Measurements from ENCODE around the gene NXPE3. TPM values are rescaled to one million over a fixed set of nuclear protein-coding genes. Genes with fewer than 3 reads are reported as not detected.

NXPE3 gene
- polyA plus RNA-seq, 3 donors: 1.7 to 6.0 (median 4.8) TPM

DNA sequence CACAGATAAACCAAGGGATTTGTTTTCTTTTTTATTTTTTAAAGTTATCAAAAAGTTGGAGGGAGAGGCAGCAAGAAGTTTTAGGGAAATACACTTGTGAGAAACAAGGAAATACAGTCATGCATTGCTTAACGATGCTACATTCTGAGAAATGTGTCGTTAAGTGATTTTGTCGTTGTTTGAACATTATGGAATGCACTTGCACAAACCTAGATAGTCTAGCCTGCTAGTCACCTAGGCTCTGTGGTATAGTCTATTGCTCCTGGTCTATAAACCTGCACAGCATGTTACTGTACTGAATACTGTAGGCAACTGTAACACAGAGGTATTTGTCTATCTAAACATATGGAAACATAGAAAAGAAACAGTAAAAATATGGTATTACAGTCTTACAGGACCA, 68.3 kb downstream of the NXPE3 start:
- H3K27ac ChIP-seq (ENCODE audit: low read depth, low read length): no peak overlapping the region
- 44 to 58% (median 47%) methylated on average over 3 of the region's 3 CpGs for WGBS, 3 donors

DNA sequence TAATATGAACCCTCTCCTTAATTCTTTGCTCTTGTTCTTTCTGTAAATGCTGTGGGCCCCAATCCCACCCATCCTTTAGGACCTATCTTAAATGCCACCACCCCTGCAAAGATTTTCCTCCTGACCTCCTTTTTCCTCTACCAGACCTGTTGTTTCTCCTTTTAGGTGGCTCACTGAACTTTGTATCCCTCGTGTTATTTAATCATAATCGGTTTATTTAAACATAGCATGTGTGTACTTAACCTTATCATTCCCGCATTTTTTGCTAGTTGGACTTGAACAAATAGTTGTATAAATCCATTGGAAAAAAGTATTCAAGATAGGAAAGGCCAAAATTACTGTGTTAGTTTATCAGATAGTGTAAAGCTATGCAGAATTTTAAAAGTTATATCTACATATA, 69.3 kb downstream of the NXPE3 start:
- H3K27ac ChIP-seq (ENCODE audit: low read depth, low read length): no peak overlapping the region
- WGBS, 3 donors: 25 to 72% (median 67%) methylated on average over 3 of the region's 3 CpGs

DNA sequence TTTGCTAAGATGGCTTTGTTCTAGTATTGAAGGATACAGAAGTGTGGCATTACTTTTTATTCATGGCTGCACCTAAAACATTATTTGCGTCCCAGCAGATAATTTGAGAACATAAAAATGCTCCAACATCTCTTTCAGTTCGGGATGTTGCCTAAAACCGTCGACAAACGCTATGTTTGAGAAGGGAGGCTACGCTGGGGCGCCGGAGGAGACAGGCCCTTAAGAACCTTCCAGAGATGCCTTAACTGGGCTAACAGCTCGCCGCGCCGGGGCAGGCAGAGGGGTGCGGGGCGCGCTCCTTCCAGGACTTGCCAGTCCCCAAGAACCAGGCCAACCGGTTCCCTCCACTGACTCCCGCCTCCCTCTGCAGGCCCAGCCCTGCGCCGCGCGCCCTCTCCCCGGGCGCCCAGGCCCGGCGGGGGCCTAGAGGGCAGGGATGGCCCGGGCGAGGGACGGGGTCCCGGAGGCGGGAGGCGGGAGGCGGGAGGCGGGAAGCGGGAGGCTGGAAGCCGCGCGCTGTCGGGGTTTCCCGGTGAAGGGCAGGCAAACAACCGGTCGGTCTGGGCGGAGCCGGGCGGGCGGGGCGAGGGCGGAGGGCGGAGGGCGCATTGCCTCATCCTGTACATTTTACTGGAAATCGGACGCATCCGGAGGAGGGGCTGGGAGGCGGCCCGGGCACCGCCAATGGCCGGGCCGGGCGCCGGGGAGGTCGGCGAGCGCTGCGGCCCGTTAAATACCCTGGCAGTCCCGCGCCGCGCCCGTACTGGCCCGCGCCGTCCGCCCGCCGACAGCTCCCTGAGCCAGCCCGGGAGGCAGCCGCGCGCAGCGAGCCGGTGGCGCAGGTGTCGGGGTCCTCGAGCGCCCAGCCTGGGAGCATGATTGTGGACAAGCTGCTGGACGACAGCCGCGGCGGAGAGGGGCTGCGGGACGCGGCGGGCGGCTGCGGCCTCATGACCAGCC, 70.0 kb downstream of the NXPE3 start, which contains the start of gene NFKBIZ:
Gene NFKBIZ, plus strand, starts transcription at position 761 of the 960 bp plus-strand sequence. Its CDS starts 115 bp downstream, at position 876.
- peak within 1 kb of the TSS; percentile 100 for H3K27ac ChIP-seq (ENCODE audit: low read depth, low read length)

DNA sequence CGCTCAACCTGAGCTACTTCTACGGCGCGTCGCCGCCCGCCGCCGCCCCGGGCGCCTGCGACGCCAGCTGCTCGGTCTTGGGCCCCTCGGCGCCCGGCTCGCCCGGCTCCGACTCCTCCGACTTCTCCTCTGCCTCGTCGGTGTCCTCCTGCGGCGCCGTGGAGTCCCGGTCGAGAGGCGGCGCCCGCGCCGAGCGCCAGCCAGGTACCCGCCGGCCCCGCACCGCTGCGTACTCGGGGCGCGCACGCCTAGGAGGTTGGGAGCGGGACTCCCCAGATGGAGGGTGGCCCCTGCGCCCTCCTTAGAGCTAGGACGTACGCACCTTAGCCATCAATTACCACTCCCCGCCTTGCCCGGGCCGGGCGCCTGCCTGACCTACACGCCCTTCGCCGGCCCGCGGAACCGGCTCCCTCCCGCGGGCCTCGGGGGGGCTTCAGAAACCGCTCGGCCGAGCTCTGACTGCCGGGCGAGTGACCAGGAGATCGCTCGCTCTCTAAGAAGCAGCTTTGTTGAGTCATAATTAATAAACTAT, 70.8 kb downstream of the NXPE3 start:
- peak overlapping the region; percentile 100 for H3K27ac ChIP-seq (ENCODE audit: low read depth, low read length)
- whole genome bisulfite sequencing, 3 donors: 0 to 1% (median 0%) methylated on average over 57 to 67 of the region's 67 CpGs

More for the DNA sequence above, 70.0 kb downstream of the NXPE3 start, which contains the start of gene NFKBIZ:
- 1 to 2% (median 1%) methylated on average over 41 to 95 of the region's 95 CpGs for WGBS, 3 donors

DNA sequence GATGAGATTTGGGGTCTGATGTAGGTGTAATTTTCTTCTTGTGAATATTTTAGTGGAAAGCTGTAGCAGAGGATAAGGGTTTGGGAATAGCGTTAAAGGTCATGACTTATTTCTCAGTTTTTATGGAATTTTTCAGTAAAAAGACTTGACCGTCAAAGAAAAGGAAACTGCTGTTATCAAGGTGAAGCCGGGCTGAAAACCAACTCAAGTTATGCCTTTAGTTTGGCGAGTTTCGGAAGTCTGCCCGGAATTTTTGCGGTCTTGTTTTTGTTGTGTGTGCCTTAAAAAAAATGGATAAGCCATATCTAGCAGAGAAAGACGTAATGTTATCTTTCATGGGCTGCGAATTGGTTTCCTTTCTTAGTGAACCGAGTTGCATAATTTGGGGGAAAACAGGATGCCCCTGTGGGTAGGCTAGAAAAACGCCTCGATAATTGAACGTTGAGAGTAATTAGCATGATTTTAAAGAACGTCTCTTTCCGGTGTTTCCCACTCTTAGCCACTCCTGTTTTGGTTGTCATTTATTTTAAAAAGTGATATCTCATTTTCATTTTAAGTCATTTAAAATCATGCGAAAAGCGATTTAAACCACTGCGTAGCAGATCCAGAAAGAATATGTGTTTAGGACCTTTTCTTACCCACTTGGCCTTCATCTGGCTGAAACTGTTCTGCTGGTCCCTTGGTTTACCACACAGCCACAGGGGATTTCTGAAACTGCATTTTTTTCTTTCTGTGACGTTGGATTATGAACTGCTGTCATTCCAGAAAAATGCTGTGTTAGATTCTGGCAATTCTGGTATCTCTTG, 71.4 kb downstream of the NXPE3 start:
- peak overlapping the region; percentile 100 for H3K27ac ChIP-seq (ENCODE audit: low read depth, low read length)
- WGBS, 3 donors: 0 to 1% (median 0%) methylated on average over 19 of the region's 19 CpGs

DNA sequence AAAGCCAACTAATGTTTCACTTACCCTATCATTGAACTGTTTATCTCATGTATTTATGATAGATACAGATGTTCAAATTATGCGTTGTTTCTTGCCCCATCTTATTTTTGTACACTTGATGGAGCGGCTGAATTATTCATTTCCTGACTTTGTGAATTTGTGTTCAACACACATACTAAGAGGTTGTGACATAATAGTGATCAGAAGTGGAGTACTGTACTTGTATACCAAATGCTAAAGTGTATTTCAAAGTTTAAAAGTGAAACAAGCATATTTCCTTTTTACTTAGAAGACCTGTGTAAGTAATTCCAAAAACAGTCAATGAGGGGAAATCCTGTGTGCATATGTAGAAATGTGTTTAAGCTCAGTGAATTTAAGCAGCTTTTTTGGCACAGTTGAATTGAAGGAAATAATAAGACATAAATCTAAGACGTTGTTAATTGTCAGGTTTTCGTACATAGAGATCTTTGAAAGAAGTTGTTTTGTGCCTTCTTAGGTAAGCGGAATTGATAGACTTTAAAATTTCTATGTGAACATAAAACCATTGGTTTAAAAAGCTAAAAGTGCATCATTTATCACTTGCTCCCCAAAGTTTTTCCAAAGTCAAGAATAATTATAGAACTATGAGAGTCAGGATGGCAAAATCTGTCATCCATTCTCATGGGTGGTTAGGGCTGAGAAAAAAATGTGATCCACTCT, 72.2 kb downstream of the NXPE3 start:
- no peak overlapping the region for H3K27ac ChIP-seq (ENCODE audit: low read depth, low read length)
- WGBS, 3 donors: 19 to 25% (median 21%) methylated on average over 5 of the region's 5 CpGs

DNA sequence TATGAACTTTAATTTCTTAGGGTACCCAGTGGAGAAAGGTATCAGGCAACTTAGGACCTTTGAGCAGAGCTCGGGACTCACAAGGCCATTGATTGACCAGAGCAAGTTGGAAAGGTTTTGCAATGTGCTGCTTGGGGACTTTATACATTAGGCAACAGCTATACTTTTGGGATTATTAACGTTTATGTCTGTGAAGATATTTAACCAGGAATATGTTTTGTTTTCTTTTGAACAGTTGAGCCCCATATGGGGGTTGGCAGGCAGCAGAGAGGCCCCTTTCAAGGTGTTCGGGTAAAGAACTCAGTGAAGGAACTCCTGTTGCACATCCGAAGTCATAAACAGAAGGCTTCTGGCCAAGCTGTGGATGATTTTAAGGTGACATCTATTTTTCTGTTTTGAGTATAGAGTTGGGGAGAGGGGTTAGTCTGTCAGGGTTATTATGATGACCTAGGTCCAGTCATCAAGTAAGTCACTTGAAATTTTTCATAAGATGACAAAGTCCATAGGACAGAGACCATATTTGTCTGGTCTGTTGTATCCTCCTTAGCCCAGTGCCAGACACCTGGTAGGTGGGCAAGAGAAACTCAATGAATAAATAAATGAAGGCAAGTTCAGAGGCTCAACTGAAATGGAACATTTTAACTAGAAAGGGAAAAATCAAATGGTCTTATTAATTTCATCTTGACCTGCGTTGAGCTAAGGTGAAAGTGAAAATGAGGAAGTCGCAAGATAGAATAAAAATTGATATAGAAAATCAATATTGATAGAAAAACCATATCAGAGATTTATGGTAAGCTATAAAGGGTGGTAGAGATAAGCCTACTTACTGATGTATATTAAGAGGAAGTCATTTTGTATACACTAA, 73.1 kb downstream of the NXPE3 start:
- WGBS, 3 donors: 42 to 62% (median 52%) methylated on average over 6 of the region's 6 CpGs
- no peak overlapping the region for H3K27ac ChIP-seq (ENCODE audit: low read depth, low read length)

DNA sequence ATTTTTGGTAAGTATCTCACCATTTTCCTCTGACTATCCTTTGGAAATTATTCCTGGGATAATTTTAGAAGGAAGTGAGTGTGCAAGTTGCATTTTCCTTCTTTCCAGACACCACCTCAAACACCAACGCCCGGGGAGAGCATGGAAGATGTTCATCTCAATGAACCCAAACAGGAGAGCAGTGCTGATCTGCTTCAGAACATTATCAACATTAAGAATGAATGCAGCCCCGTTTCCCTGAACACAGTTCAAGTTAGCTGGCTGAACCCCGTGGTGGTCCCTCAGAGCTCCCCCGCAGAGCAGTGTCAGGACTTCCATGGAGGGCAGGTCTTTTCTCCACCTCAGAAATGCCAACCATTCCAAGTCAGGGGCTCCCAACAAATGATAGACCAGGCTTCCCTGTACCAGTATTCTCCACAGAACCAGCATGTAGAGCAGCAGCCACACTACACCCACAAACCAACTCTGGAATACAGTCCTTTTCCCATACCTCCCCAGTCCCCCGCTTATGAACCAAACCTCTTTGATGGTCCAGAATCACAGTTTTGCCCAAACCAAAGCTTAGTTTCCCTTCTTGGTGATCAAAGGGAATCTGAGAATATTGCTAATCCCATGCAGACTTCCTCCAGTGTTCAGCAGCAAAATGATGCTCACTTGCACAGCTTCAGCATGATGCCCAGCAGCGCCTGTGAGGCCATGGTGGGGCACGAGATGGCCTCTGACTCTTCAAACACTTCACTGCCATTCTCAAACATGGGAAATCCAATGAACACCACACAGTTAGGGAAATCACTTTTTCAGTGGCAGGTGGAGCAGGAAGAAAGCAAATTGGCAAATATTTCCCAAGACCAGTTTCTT, 74.2 kb downstream of the NXPE3 start:
- H3K27ac ChIP-seq (ENCODE audit: low read depth, low read length): no peak overlapping the region
- 86 to 95% (median 91%) methylated on average over 8 of the region's 8 CpGs for WGBS, 3 donors

DNA sequence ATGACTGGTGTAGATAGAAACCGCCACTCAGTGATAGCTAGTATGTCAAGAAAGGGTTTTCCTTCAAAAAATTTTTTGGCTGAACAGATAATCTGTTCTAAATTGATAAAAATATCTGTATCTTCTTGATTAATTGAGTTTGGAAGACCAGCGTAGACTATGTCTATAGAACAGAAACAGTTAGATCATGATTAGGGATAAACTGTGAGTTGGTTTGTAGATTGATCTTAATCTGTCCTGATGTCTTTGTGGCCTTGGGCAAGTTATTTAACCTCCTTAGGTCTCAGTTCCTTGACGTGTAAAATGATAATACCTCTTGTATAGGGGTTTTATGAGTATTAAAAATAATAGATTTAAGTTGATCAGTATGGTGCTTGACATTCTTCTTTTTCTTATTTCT, 75.0 kb downstream of the NXPE3 start:
- WGBS, 3 donors: 65 to 94% (median 87%) methylated on average over 3 of the region's 3 CpGs
- no peak overlapping the region for H3K27ac ChIP-seq (ENCODE audit: low read depth, low read length)

DNA sequence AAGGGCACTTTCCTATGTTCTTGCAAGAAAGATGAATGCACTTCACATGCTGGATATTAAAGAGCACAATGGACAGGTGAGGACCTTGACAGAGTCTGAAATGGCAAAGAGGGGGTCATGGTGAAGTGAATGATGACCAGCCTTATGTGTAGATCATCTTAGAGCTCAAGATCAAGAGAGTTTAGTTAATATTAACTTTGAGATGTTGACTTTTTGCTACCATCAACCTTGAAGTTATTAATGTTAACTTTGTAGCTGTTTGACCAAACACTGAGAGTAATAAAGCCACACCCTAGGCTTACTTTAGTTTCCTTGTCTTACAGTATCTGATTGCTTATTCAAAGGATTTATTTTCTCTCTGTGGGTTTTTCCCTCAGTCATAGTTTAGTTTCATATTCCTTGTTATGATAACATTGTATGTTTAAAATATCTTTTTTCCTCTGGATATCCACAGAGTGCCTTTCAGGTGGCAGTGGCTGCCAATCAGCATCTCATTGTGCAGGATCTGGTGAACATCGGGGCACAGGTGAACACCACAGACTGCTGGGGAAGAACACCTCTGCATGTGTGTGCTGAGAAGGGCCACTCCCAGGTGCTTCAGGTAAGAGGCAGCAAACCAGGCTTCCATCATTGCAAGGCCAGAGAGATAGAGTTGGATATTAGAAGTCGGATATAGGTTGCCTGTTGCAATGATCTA, 75.7 kb downstream of the NXPE3 start:
- 56 to 94% (median 90%) methylated on average over 2 of the region's 2 CpGs for WGBS, 3 donors
- no peak overlapping the region for H3K27ac ChIP-seq (ENCODE audit: low read depth, low read length)

DNA sequence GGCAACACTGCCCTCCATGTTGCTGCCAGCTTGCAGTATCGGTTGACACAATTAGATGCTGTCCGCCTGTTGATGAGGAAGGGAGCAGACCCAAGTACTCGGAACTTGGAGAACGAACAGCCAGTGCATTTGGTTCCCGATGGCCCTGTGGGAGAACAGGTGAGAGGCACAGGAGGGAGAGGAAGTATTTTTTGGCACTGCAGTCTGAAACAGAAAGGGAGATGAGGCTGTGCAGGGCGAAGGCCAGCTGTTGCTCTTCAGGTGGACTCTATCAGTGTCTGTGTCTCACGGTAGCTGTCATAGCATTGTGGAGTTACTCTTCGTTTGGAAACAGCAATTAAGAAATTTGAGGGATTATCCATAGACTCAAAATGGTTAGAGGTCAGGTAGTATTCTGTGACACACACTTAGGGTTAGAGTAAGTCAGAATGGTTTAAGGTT, 78.3 kb downstream of the NXPE3 start:
- 82 to 91% (median 91%) methylated on average over 8 of the region's 8 CpGs for WGBS, 3 donors
- H3K27ac ChIP-seq (ENCODE audit: low read depth, low read length): no peak overlapping the region

DNA sequence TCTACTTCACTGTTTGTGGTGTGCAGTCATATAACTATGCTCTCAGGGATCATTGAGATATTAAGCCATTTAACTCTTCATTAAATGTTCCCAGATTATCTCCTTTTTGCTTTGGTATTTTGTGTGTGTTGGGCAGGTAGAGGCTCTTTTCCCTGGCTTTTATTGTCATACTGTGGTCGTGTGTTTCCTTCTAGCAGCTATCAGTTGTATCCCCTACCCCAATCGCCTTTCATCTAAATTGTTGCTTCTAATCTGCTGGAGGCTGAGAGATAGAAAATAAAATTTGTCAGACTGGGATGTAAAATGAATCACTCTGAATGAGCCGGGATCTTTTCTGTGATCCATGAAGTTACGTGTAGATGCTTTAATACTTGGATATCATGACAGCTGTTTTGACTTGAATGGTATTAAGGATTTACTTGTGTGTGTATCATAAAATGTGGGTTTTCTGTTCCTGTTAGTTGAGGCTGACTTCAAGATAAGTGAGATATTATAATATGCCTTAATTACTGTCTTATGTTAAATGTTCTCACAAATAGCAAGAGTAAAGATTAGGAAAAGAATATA, 79.5 kb downstream of the NXPE3 start:
- no peak overlapping the region for H3K27ac ChIP-seq (ENCODE audit: low read depth, low read length)

DNA sequence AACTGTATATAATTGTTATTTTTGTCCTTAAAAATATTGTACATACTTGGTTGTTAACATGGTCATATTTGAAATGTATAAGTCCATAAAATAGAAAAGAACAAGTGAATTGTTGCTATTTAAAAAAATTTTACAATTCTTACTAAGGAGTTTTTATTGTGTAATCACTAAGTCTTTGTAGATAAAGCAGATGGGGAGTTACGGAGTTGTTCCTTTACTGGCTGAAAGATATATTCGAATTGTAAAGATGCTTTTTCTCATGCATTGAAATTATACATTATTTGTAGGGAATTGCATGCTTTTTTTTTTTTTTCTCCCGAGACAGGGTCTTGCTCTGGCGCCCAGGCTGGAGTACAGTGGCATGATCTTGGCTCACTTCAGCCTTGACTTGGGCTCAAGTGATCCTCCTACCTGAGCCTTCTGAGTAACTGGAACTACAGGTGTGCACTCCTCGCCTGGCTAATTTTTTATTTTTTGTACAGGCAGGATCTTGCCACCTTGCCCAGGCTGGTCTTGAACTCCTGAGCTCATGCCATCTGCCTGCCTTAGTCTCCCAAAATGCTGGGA, 81.0 kb downstream of the NXPE3 start:
- WGBS, 3 donors: 91 to 94% (median 94%) methylated on average over 5 of the region's 5 CpGs
- H3K27ac ChIP-seq (ENCODE audit: low read depth, low read length): no peak overlapping the region

More for the DNA sequence above, 79.5 kb downstream of the NXPE3 start:
- WGBS, 3 donors: 78 to 89% (median 89%) methylated on average over 4 of the region's 4 CpGs

DNA sequence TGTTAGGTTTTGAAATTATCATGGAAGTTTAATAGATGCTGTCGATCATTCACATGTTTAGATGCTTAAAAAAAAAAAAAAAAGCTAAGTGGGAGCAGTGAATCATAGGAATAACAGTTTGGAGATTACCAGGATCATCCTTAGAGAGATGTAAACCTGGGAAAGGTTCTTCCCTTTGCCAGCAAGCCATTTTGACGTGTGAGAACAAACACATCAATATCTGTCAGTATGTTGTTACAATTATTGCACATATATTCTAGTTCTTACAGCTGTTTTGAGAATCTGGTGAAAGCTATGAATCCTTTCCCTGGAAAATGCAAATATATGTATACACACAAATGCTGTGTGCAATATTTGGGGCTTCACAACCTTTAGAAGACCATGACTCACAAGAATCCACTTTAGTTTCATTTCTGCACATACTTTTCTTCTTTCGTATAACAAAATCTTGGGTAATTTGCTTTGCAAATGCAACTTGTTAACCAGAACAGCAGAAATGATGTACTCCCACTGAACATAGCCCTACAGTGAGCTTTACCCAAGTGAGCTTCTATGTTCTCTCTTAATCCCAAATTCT, 82.3 kb downstream of the NXPE3 start:
- WGBS, 3 donors: 82 to 88% (median 84%) methylated on average over 3 of the region's 3 CpGs
- no peak overlapping the region for H3K27ac ChIP-seq (ENCODE audit: low read depth, low read length)

DNA sequence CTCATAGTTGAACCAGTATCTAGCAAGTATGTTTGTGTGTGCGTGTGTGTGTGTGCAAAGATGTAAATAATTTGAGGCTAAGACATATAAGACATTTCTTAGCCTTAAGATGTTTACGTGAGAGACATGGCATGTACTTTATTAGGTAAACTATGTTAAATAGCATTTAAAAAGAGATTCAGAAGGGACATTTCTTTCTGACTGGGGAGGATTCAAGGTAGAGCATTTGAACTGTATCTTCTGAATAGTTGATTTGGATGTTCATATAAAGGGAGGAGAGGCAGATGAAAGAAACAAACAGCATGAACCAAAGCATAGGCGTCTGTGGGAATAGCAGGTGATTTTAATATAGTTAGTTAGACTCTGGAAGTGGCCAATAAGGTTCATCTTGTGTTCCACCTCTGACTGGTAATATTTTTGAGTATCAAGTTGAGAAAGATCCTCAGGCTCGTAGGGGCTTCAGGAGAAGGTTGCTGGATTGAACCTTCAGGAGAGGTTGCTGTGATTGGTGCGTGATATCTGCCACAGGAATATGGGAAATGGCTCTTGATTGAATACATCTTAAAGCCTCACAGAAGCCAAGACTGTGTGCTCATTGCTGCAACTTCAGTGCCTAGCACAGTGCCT, 82.9 kb downstream of the NXPE3 start:
- H3K27ac ChIP-seq (ENCODE audit: low read depth, low read length): no peak overlapping the region
- 78 to 87% (median 81%) methylated on average over 5 of the region's 5 CpGs for WGBS, 3 donors
